D721Med (cell line): ENCODE measurements around the gene SCN4A.
A peak's percentile ranks its signal among the peaks of the same experiment; 100 is the strongest.

ENCODE experiments used
- DNase-seq: peaks from one replicate; pipeline ENCODE4 v3.0.0; 2011; ENCODE audit warnings: low spot score; ENCODE audit not compliant: insufficient read length
- FAIRE-seq: peaks from 2 replicates; lab custom pipeline; 2011; peaks lifted over from hg19 to GRCh38; lab: Jason Lieb, UNC
- CTCF ChIP-seq: IDR thresholded peaks from 2 replicates; pipeline ENCODE4 v1.5.1; 2012; ENCODE audit warnings: mild to moderate bottlenecking, control low read depth; ENCODE audit not compliant: insufficient read depth; ENCODE audit errors: missing control alignments

SCN4A gene

DNA sequence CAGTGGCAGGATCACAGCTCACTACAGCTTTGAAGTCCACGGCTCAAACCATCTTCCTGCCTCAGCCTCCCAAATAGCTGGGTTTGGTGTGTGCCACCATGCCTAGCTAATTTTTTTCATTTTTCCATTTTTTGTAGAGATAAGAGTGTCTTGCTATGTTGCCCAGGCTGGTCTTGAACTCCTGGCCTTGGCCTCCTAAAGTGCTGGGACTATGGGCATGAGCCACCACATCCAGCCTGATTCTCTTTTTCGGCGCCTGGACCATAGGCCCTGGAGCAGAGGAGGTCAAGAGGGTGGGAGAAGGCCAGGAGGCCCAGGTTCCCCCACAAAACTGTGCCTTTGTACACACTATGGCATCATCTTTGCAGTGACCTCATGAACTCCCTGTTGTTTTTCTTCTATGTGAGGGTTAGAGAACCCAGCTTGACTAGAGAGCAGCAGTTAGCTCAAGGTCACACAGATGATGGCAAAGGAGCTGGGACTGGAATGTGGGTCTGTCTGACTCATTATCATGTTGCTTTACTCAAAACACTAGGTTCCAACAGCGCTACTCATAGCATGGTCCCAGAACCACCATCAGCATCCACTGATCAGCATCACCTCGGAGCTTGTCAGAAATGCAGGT, 16.3 kb downstream of the SCN4A start:
- DNase-seq: no peak
- TF ChIP-seq CTCF: no peak
- no peak for FAIRE-seq

GRCh38 chr17:63955791-63956190, 16.9 kb downstream of the SCN4A start:
- DNase-seq: no peak
- FAIRE-seq: no peak
- no peak for TF ChIP-seq CTCF

GRCh38 chr17:63955232-63955631, 17.5 kb downstream of the SCN4A start:
- no peak for FAIRE-seq
- no peak for DNase-seq
- no peak for TF ChIP-seq CTCF

DNA sequence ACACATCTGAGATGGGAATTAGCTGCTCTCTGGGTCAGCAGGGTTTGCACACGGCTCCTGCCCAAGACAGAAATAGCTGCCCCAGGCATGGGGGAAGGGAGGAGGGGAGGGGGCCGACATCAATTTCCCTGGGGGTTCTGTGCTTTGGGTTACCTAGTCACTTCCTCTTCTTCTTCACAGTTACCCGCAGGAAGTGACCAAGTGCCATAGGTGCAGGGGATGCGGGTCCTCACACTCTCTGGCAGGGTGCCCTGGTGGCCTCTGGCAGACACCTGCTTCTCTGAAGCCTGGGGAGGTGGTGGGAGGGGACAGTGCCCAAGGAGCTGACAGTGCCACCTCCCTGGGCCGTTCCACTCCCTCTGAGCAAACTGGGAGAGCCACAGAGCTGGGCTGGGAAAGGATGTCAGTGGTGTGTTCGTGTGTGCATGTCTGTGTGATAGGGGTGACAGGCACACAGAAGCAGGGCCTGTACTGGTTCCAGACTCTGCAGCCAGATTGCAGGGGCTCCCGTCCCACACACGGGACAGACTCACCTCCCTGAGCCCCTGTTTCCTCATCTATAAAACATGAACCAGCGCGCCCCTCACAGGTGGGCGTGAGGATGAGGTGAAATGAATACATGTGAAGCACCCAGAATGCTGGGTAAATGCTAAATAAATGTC, 18.2 kb downstream of the SCN4A start:
- TF ChIP-seq CTCF: no peak
- FAIRE-seq (no peak), DNase-seq (no peak)

DNA sequence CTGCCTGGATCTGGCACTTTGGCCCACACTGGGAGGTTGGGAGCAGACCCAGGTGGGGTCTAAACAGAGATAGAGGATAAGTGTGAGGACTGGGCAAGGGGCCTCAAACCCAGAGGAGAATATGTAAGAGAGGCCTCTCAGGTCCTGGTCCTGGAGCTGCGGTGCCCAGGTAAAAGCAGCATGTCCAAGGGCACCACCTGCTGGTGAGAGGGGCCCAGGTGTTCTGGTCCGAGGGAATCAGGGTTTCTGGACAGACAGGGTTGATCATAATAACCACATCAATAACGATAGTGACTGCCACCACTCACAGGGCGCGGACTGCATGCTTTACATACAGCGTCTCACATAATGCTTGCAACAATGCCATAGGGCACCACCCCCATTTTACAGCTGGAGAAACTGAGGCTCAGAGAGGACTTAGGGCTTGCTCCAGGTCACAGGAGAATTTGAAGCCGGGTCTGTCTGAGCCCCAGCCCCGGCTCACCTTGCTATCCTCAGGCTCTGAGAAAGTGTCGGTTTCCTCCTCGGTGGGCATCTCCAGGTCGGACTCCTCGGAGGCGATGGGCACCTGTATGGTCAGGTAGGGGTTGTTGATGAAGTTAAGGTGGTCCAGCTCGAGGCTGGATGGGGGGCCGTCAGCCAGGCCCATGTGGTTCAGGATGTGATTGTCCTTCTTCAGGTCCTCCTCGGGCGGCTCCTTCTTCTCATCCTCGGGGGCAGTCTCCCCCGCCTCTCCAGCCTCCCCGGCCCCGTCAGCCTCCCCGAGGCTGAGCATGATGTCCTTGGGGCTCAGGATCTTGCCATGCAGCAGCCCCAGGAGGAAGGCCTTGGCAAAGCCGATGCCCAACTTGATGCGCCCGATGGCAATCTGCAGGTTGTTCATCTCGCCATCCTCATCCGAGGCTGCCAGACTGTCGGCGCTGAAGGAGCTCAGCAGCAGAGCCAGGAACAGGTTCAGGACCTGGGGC, 21.5 kb downstream of the SCN4A start:
- FAIRE-seq (no peak), DNase-seq (no peak)
- TF ChIP-seq CTCF: peak; percentile 31

DNA sequence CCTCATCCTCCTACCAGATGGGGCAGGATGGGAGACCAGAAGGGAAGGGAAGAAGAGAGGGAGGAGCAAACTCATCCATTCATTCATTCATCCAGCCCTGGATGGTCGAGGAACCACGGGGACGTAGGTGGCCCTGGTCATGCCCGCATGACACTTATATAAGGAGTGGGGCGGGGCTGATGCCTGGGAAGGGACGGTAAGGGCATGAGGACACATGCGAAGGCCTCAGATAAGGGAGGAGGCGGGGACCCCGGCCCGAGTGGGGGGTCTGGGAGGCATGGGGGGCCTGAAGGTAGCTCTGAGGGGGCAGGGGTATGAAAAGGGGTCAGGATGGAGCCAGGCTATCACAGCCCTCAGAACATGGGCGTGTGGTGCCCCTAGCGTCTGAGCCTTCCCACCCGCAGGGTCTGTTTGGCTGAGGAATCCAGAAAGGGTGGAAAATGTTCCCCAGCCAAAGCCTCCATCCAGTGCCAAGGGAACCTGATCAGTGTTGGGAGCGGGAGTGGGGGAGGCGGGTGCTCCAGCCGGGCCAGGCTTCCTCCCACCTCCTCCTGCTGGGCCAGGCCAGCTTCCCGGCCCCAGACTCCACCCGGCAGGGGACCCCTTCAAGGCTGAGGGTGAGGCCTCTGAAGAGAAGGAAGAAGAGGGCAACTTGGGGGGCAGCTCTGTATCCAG, 23.0 kb downstream of the SCN4A start:
- no peak for TF ChIP-seq CTCF
- no peak for FAIRE-seq
- DNase-seq: no peak
